ENCODE measurements around the gene IMMP1L. TPM values are rescaled to one million over a fixed set of nuclear protein-coding genes. Genes with fewer than 3 reads are reported as not detected.

IMMP1L gene
- total and polyA plus RNA-seq, 11 donors = 6.9 to 69.0 (median 25.3) TPM

- no peak overlapping the region for H3K27ac ChIP-seq
- 78 to 85% (median 84%) methylated on average over 1 of the region's 1 CpG for WGBS, 4 donors
- no peak overlapping the region for H3K4me3 ChIP-seq
- H3K36me3 ChIP-seq = peaks cover 0 to 7% (median 0%) of the 10 kb centered on the region in 9 donors
- peaks cover 0 to 6% (median 0%) of the 10 kb centered on the region in 12 donors for H3K4me1 ChIP-seq
- intact Hi-C loops (cut with DNase I) = no loop called here
- no peak for TF ChIP-seq POLR2A (IDR thresholded peaks at IDR 0.05)
- TF ChIP-seq CTCF (IDR thresholded peaks at IDR 0.05) = no peak
- no peaks in the 10 kb centered on the region for H3K9me3 ChIP-seq
- no peak for DNase-seq
- ATAC-seq = no peak
- H3K27me3 ChIP-seq = no peaks in the 10 kb centered on the region
Observed at GRCh38 chr11:31419669-31420068, 89.8 kb downstream of the IMMP1L start.

GRCh38 chr11:31419138-31419537 is 90.3 kb downstream of the IMMP1L start:
- Histone ChIP-seq H3K36me3 (peaks cover 0 to 7% (median 0%) of the 10 kb centered on the region in 9 donors), H3K27ac (no peak overlapping the region), H3K9me3 (no peaks in the 10 kb centered on the region), H3K27me3 (no peaks in the 10 kb centered on the region), H3K4me3 (no peak overlapping the region), H3K4me1 (peaks cover 0 to 6% (median 0%) of the 10 kb centered on the region in 12 donors)
- intact Hi-C loops (cut with DNase I) = no loop called here
- no peak for ATAC-seq
- TF ChIP-seq POLR2A (IDR thresholded peaks at IDR 0.05) (no peak), CTCF (IDR thresholded peaks at IDR 0.05) (no peak)
- no peak for DNase-seq
- WGBS, 4 donors = 75 to 78% (median 77%) methylated on average over 3 of the region's 3 CpGs

- H3K9me3 ChIP-seq = no peaks in the 10 kb centered on the region
- H3K27ac ChIP-seq = no peak overlapping the region
- H3K27me3 ChIP-seq = no peaks in the 10 kb centered on the region
- no peak for ATAC-seq
- DNase-seq = no peak
- peaks cover 0 to 6% (median 0%) of the 10 kb centered on the region in 12 donors for H3K4me1 ChIP-seq
- H3K36me3 ChIP-seq = peaks cover 0 to 7% (median 0%) of the 10 kb centered on the region in 9 donors
- no peak overlapping the region for H3K4me3 ChIP-seq
- TF ChIP-seq CTCF (IDR thresholded peaks at IDR 0.05) (no peak), POLR2A (IDR thresholded peaks at IDR 0.05) (no peak)
- 95 to 98% (median 98%) methylated on average over 2 of the region's 2 CpGs for WGBS, 4 donors
- intact Hi-C loops (cut with DNase I) = no loop called here
Observed at GRCh38 chr11:31417816-31418215, 91.6 kb downstream of the IMMP1L start.

- intact Hi-C loops (cut with DNase I) = no loop called here
- Histone ChIP-seq H3K4me1 (peaks cover 0 to 6% (median 0%) of the 10 kb centered on the region in 12 donors), H3K36me3 (peaks cover 0 to 7% (median 0%) of the 10 kb centered on the region in 9 donors), H3K27ac (no peak overlapping the region), H3K9me3 (no peaks in the 10 kb centered on the region), H3K4me3 (no peak overlapping the region), H3K27me3 (no peaks in the 10 kb centered on the region)
- 90 to 95% (median 94%) methylated on average over 1 of the region's 1 CpG for WGBS, 4 donors
- DNase-seq = no peak
- no peak for TF ChIP-seq CTCF (IDR thresholded peaks at IDR 0.05)
- TF ChIP-seq POLR2A (IDR thresholded peaks at IDR 0.05) = no peak
- no peak for ATAC-seq
Observed at GRCh38 chr11:31417357-31417756, 92.1 kb downstream of the IMMP1L start.

Measured in heart left ventricle (tissue), 16 donors.